Measurements from ENCODE around the gene FAM227A. TPM values are rescaled to one million over a fixed set of nuclear protein-coding genes. Genes with fewer than 3 reads are reported as not detected.

Gene FAM227A
- total and polyA plus RNA-seq, 2 of the 13 experiments (the other 11 are each of a cell fraction or from before 2014, with no cell fraction given) = 1.0 to 1.5 TPM

GRCh38 chr22:38700789-38701628, 44.8 kb upstream of the FAM227A start, which contains the start of gene JOSD1 (continued):
- TF ChIP-seq TOE1 (CRISPR knock-in tag; IDR thresholded peaks at IDR 0.05) = 0 out of 2 replicates have a peak, but pooled peaks have one; percentile 29
- peak; percentile 74; the same call in 1 of the 2 replicates for TF ChIP-seq CBFB (CRISPR knock-in tag; IDR thresholded peaks at IDR 0.05)
- peak; percentile 43; the same call in 1 of the 2 replicates for TF ChIP-seq ARNTL (CRISPR knock-in tag; IDR thresholded peaks at IDR 0.05)
- TF ChIP-seq IKZF1 (IDR thresholded peaks at IDR 0.05) = no peak
- no peak for TF ChIP-seq RAD51 (IDR thresholded peaks at IDR 0.05; ENCODE audit: borderline replicate concordance)
- TF ChIP-seq ZNF451 (CRISPR knock-in tag; IDR thresholded peaks at IDR 0.05) = no peak; the same call in 1 of the 2 replicates
- TF ChIP-seq IRX3 (CRISPR knock-in tag; IDR thresholded peaks at IDR 0.05; ENCODE audit: borderline replicate concordance, low read depth) = no peak
- TF ChIP-seq SMAD1 (CRISPR knock-in tag; IDR thresholded peaks at IDR 0.05; ENCODE audit: borderline replicate concordance, low read depth) = no peak
- TF ChIP-seq DR1 (CRISPR knock-in tag; IDR thresholded peaks at IDR 0.05) = no peak
- TF ChIP-seq XBP1 (CRISPR knock-in tag; IDR thresholded peaks at IDR 0.05) = no peak
- TF ChIP-seq AHR (CRISPR knock-in tag; IDR thresholded peaks at IDR 0.05) = peak; percentile 41; the same call in 1 of the 2 replicates
- no peak for TF ChIP-seq HMG20A (CRISPR knock-in tag; IDR thresholded peaks at IDR 0.05; ENCODE audit: borderline replicate concordance)
- TF ChIP-seq, protein P1, sequence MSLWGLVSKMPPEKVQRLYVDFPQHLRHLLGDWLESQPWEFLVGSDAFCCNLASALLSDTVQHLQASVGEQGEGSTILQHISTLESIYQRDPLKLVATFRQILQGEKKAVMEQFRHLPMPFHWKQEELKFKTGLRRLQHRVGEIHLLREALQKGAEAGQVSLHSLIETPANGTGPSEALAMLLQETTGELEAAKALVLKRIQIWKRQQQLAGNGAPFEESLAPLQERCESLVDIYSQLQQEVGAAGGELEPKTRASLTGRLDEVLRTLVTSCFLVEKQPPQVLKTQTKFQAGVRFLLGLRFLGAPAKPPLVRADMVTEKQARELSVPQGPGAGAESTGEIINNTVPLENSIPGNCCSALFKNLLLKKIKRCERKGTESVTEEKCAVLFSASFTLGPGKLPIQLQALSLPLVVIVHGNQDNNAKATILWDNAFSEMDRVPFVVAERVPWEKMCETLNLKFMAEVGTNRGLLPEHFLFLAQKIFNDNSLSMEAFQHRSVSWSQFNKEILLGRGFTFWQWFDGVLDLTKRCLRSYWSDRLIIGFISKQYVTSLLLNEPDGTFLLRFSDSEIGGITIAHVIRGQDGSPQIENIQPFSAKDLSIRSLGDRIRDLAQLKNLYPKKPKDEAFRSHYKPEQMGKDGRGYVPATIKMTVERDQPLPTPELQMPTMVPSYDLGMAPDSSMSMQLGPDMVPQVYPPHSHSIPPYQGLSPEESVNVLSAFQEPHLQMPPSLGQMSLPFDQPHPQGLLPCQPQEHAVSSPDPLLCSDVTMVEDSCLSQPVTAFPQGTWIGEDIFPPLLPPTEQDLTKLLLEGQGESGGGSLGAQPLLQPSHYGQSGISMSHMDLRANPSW (CRISPR knock-in tag; IDR thresholded peaks at IDR 0.05; ENCODE audit: borderline replicate concordance) = no peak
- TF ChIP-seq PRDM10 (CRISPR knock-in tag; IDR thresholded peaks at IDR 0.05; ENCODE audit: low read depth) = 0 out of 2 replicates have a peak, but pooled peaks have one; percentile 23
- no peak for TF ChIP-seq HCFC1 (IDR thresholded peaks at IDR 0.05; ENCODE audit: low read depth, low read length)
- TF ChIP-seq KDM2A (CRISPR knock-in tag; IDR thresholded peaks at IDR 0.05; ENCODE audit: borderline replicate concordance, low read depth) = peak; percentile 67
- no peak for TF ChIP-seq BCLAF1 (IDR thresholded peaks at IDR 0.05)
- no peak for TF ChIP-seq ZNF24 (IDR thresholded peaks at IDR 0.05)

Measured in HepG2 (cell line).